GM10248 (cell line): ENCODE results near the gene ANKRD35.
"Not testable (repeated sequence)": the region's sequence is repeated elsewhere in the genome, so short reads cannot be mapped to it uniquely, and the experiment has no call there.

Experiments used
- CTCF ChIA-PET: fragments of 300-600 bp; sonication (Branson Sonifier 250); formaldehyde crosslinking; extraction: SDS; loops from one replicate; lab custom pipeline; 2021; ENCODE audit warnings: antibody characterized with exemption; lab: Yijun Ruan, JAX
- POLR2A ChIA-PET: fragments of 350-650 bp; sonication (Branson Sonifier 250); formaldehyde crosslinking; extraction: SDS; loops from one replicate; lab custom pipeline; 2020; ENCODE audit warnings: antibody characterized with exemption; lab: Yijun Ruan, JAX
- DNase-seq: peaks from one replicate; pipeline ENCODE4 v3.0.0; 2012; ENCODE audit errors: extremely low spot score
- CTCF ChIP-seq: IDR thresholded peaks from 2 replicates; pipeline ENCODE4 v1.5.1; 2012; ENCODE audit warnings: mild to moderate bottlenecking, low read depth; ENCODE audit errors: extremely low read depth, missing control alignments, control extremely low read depth

Gene ANKRD35, protein sequence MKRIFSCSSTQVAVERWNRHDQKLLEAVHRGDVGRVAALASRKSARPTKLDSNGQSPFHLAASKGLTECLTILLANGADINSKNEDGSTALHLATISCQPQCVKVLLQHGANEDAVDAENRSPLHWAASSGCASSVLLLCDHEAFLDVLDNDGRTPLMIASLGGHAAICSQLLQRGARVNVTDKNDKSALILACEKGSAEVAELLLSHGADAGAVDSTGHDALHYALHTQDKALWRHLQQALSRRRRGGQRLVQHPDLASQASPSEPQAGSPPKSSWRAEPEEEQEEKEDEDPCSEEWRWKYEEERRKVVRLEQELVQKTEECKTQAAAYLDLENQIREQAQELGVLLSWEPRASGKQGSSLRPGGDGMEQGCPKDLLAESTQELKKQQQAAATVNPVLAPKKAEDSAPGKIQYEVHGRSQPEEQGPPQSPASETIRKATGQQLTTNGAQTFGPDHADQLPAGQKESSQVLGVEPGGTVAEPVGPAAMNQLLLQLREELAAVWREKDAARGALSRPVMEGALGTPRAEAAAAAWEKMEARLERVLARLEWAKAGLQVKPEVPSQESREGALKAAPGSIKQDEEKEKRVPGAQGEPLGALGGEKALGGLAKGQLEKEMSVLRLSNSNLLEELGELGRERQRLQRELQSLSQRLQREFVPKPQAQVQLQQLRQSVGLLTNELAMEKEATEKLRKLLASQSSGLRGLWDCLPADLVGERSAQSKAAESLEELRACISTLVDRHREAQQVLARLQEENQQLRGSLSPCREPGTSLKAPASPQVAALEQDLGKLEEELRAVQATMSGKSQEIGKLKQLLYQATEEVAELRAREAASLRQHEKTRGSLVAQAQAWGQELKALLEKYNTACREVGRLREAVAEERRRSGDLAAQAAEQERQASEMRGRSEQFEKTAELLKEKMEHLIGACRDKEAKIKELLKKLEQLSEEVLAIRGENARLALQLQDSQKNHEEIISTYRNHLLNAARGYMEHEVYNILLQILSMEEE

DNA sequence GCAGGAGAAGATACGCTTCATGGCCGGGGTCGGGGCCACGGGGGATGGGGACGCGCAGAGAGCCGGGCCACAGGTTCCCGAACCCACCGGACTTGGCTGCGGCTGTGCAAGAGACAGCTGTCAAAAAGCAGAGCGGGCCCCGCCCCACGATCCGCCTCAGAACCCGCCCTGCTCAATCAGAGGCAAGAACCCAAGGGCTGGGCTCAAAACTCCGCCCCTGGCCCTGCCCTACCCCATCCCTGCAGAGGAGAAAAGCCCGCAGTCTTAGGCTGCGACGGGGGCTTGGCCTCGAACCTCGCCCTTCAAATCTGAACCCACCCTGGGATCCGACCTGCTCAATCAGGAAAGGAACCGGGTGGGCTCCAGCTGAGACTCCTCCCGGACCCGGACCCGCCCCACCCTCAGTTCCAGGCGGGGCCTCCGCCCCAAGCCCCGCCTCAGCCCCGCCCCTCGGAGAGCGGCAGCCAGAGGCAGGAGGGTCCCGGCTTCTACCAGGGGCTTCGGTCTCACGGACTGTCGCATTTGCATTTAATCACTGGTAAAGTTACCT, at the start of gene ANKRD35:
ANKRD35 (minus strand) TSS at position 129 of the 550 bp plus-strand sequence; CDS start at position 21, 108 bp downstream.
- POLR2A ChIA-PET: no interaction called here
- peak; percentile 96 for DNase-seq
- no peak for TF ChIP-seq CTCF
- CTCF ChIA-PET: interaction anchor here (0.9 to 5.9 kb wide), 5 partner anchors 17 to 40 kb away, joined by 3 to 33 read pairs (median 3); partner anchors contain the start of gene NUDT17

GRCh38 chr1:145932522-145933009, 46.9 kb upstream of the ANKRD35 start:
- DNase-seq, POLR2A ChIA-PET: not testable (repeated sequence)
- CTCF ChIA-PET: interaction anchor here (0.7 to 2.2 kb wide), 4 partner anchors 9 to 75 kb away, joined by 3 to 5 read pairs (median 3); no protein-coding TSS in a partner anchor

- no peak for TF ChIP-seq CTCF
- ChIA-PET POLR2A (interaction anchor here (0.6 to 1.5 kb wide), 11 partner anchors 8 to 647 kb away, joined by 3 to 16 read pairs (median 5); partner anchors contain the start of genes ANKRD34A, LIX1L, PEX11B and PIAS3), CTCF (interaction anchor here (0.7 to 2.5 kb wide), 17 partner anchors 9 to 85 kb away, joined by 3 to 16 read pairs (median 5); partner anchors contain the start of genes ANKRD34A, LIX1L, NUDT17 and PEX11B)
- DNase-seq: no peak
These were observed 42.4 kb upstream of the ANKRD35 start for GRCh38 chr1:145927916-145928643.

- peak; percentile 42 for TF ChIP-seq CTCF
- CTCF ChIA-PET: interaction anchor here (0.7 to 2.5 kb wide), 20 partner anchors 9 to 85 kb away, joined by 3 to 16 read pairs (median 4); partner anchors contain the start of genes ANKRD34A, LIX1L, NUDT17 and PEX11B
- DNase-seq: peak; percentile 89
- POLR2A ChIA-PET: interaction anchor here (0.7 to 1.5 kb wide), 10 partner anchors 9 to 646 kb away, joined by 3 to 16 read pairs (median 5); partner anchors contain the start of genes ANKRD34A, LIX1L, PEX11B and PIAS3
These were observed 41.6 kb upstream of the ANKRD35 start, which contains the start of gene RBM8A for GRCh38 chr1:145927063-145927886. Gene RBM8A, minus strand, starts transcription at chr1:145927484. Its CDS starts 58 bp downstream, at chr1:145927426.

DNA sequence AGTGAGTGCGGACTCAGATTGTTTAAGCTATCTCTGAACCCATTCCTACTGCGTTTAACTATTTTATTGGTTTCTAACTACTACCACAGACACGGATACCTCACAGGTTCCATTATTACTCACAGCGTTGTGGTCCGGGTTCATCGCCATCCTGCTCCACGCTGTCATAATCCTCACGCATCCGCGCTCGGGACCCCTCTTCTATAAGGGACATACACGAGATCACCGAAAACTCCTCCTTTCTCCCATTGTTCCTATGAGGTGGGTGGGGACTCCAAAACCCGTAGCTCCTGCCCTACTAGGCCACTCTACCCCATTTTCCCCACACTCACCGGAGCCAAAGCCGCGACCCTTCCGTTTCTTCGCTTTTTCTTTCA, 41.0 kb upstream of the ANKRD35 start:
- CTCF ChIA-PET: interaction anchor here (0.9 to 2.4 kb wide), 13 partner anchors 11 to 85 kb away, joined by 3 to 16 read pairs (median 5); partner anchors contain the start of genes ANKRD34A, LIX1L, NUDT17 and POLR3GL
- TF ChIP-seq CTCF: no peak
- DNase-seq: no peak
- POLR2A ChIA-PET: interaction anchor here (1.3 to 1.5 kb wide), 3 partner anchors 9 to 125 kb away, joined by 3 to 6 read pairs (median 3); no protein-coding TSS in a partner anchor
